DOHH2 (cell line): ENCODE results near the gene IRGC.

Experiments used
- CTCF ChIP-seq: fragments of 200-600 bp; sonication (generic); IDR thresholded peaks from one replicate; pipeline ENCODE4 v1.5.1; 2014; ENCODE audit warnings: antibody characterized with exemption, mild to moderate bottlenecking, low read depth, low read length; ENCODE audit not compliant: poor library complexity, severe bottlenecking
- EZH2phosphoT487 ChIP-seq: fragments of 200-600 bp; sonication (generic); IDR thresholded peaks from 2 replicates; pipeline ENCODE4 v1.6.1; 2017; ENCODE audit warnings: borderline replicate concordance, mild to moderate bottlenecking, antibody characterized with exemption, low read length, moderate library complexity, mixed read lengths

DNA sequence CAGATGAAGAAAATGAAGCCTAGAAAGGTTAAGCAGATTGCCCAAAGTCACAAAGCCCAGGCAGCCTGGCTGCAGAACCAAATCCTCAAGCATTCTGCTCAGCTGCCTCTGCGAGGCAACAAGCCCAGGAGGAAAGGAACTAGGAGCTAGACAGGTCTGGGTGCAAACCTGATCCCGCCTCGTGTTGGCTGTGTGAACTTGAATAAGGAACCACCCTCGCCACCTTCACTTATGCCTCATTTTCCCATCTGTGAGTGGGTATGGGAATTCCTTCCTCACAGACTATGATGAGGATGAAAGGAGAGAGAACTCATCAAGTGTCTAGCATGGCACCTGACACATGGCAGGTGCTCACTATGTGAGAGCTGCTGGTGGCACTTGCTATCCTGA is 32.3 kb downstream of the IRGC start:
- no peak for TF ChIP-seq CTCF
- TF ChIP-seq EZH2phosphoT487: no peak
